Activated T-helper 2 cell treated with anti-CD3 and anti-CD28 coated beads, Interferon-gamma antibody, Interleukin-2, Interleukin-4, amounts not matched to agents 10 μg/mL and 5 μg/mL and 100 μg/mL, durations not matched to agents 14 hours and 24 hours and 36 hours (primary cell): ENCODE data around the gene NCDN. TPM values are rescaled to one million over a fixed set of nuclear protein-coding genes. Genes with fewer than 3 reads are reported as not detected.

Source experiments
- DNase-seq: peaks from one replicate; pipeline ENCODE4 v3.0.0; 2021; ENCODE audit warnings: low spot score
- H3K27ac Mint-ChIP-seq: one replicate; pipeline ENCODE4 v1.8.0; 2021; ENCODE audit warnings: mixed read lengths
- H3K27me3 Mint-ChIP-seq: one replicate; pipeline ENCODE4 v1.8.0; 2021; ENCODE audit warnings: low read depth, mixed read lengths
- H3K36me3 Mint-ChIP-seq: one replicate; pipeline ENCODE4 v1.8.0; 2021; ENCODE audit warnings: low read depth, mixed read lengths
- H3K4me1 Mint-ChIP-seq: one replicate; pipeline ENCODE4 v1.8.0; 2021; ENCODE audit warnings: low read depth, mixed read lengths
- H3K4me3 Mint-ChIP-seq: one replicate; pipeline ENCODE4 v1.8.0; 2021; ENCODE audit warnings: low read depth, mild to moderate bottlenecking, moderate library complexity, mixed read lengths
- H3K9me3 Mint-ChIP-seq: one replicate; pipeline ENCODE4 v1.8.0; 2021; ENCODE audit warnings: mixed read lengths
- intact Hi-C: fragments of 100-400 bp; cut with micrococcal nuclease; formaldehyde crosslinking; loops from one replicate; pipeline ENCODE4 v1.15.1; 2023
- total RNA-seq: library from RNA; stranded (reverse); gene quantifications from 2 replicates; pipeline ENCODE4 v1.2.3, GENCODE V29; 2022

NCDN gene, protein sequence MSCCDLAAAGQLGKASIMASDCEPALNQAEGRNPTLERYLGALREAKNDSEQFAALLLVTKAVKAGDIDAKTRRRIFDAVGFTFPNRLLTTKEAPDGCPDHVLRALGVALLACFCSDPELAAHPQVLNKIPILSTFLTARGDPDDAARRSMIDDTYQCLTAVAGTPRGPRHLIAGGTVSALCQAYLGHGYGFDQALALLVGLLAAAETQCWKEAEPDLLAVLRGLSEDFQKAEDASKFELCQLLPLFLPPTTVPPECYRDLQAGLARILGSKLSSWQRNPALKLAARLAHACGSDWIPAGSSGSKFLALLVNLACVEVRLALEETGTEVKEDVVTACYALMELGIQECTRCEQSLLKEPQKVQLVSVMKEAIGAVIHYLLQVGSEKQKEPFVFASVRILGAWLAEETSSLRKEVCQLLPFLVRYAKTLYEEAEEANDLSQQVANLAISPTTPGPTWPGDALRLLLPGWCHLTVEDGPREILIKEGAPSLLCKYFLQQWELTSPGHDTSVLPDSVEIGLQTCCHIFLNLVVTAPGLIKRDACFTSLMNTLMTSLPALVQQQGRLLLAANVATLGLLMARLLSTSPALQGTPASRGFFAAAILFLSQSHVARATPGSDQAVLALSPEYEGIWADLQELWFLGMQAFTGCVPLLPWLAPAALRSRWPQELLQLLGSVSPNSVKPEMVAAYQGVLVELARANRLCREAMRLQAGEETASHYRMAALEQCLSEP
- 31.8 and 32.6 TPM in 2 replicates for total RNA-seq

GRCh38 chr1:35557611-35558373, at the start of gene NCDN:
NCDN (plus strand) TSS chr1:35557799; CDS start chr1:35558191, 392 bp downstream.
- Mint-ChIP-seq H3K36me3 (peaks cover 22% of the 10 kb centered on the region), H3K27ac (peak within 1 kb of the TSS; percentile 96), H3K4me3 (peak within 1 kb of the TSS; percentile 96), H3K4me1 (peaks cover 40% of the 10 kb centered on the region), H3K27me3 (no peaks in the 10 kb centered on the region), H3K9me3 (no peaks in the 10 kb centered on the region)
- peak; percentile 95 for DNase-seq
- intact Hi-C loops, result loop anchor here (1.0 to 2.0 kb wide), 3 partner anchors 19 to 365 kb away; partner anchors contain the start of gene SFPQ

GRCh38 chr1:35507947-35508346, 49.7 kb upstream of the NCDN start:
- intact Hi-C loops, result loop anchor here (2.0 to 10.0 kb wide), 2 partner anchors 57 to 437 kb away; no protein-coding TSS in a partner anchor
- Mint-ChIP-seq H3K36me3 (peaks cover 44% of the 10 kb centered on the region), H3K4me3 (peak overlapping the region; percentile 19), H3K27me3 (no peaks in the 10 kb centered on the region), H3K27ac (no peak overlapping the region), H3K9me3 (no peaks in the 10 kb centered on the region), H3K4me1 (peaks cover 63% of the 10 kb centered on the region)
- DNase-seq, result no peak

GRCh38 chr1:35509558-35509957, 48.0 kb upstream of the NCDN start:
- Mint-ChIP-seq H3K9me3 (peaks cover 5% of the 10 kb centered on the region), H3K27ac (no peak overlapping the region), H3K4me3 (no peak overlapping the region), H3K27me3 (no peaks in the 10 kb centered on the region), H3K4me1 (peaks cover 54% of the 10 kb centered on the region), H3K36me3 (peaks cover 44% of the 10 kb centered on the region)
- intact Hi-C loops, result loop anchor here (10.0 kb wide), 1 partner anchor 435 kb away; no protein-coding TSS in a partner anchor
- DNase-seq, result no peak

DNA sequence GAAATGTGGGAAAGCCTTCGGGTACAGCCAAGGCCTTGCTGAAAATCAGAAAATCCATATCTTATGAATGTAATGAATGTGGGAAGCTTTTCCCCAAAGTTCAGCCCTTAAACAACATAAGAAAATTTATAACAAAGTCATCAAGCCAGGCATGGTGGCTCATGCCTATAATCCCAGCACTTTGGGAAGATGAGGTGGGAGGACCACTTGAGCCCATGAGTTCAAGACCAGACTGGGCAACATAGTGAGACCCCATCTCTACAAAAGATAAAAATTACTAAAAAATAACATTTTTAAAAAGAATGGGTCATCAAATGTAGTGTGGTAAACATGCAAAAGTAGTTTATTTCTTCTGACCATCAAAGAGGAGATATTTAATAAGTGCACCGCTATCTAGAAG, 46.3 kb upstream of the NCDN start:
- H3K27ac Mint-ChIP-seq, result no peak overlapping the region
- intact Hi-C loops, result no loop called here
- H3K4me3 Mint-ChIP-seq, result no peak overlapping the region
- H3K9me3 Mint-ChIP-seq, result peaks cover 21% of the 10 kb centered on the region
- no peak for DNase-seq
- peaks cover 38% of the 10 kb centered on the region for H3K4me1 Mint-ChIP-seq
- peaks cover 43% of the 10 kb centered on the region for H3K36me3 Mint-ChIP-seq
- H3K27me3 Mint-ChIP-seq, result no peaks in the 10 kb centered on the region

DNA sequence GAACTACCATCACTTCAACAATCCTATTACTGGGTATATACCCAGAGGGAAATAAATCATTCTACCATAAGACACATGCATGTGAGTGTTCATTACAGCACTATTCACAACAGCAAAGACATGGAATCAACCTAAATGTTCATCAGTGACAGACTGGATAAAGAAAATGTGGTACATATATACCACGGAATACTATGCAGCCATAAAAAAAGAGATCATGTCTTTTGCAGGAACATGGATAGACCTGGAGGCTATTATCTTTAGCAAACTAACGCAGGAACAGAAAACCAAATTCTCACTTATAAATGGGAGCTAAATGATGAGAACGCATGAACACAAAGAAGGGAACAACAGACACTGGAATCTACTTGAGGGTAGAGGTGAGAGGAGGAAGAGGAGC, 39.4 kb upstream of the NCDN start:
- intact Hi-C loops, result no loop called here
- Mint-ChIP-seq H3K27me3 (no peaks in the 10 kb centered on the region), H3K9me3 (peaks cover 45% of the 10 kb centered on the region), H3K4me1 (peaks cover 3% of the 10 kb centered on the region), H3K4me3 (no peak overlapping the region), H3K36me3 (peaks cover 52% of the 10 kb centered on the region), H3K27ac (no peak overlapping the region)
- DNase-seq, result no peak

DNA sequence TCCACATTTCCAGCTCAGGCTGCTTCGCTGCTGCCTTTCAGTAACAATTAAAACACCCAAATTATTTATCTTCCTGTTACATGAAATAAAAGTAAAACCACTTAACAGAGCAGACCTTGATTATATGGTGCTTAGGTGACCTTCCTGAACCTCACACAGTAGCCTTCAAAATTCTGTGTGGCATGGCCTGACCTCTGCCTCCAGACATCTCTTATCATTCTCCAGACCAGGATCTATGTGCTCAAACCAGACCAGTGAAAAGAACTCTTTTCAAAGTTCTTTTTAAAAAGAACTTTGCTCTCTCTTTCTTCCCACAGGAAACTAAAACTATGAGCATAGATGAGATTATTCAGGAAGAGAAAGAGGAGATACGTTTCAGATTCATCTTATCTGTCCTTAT, 38.2 kb upstream of the NCDN start:
- no peak overlapping the region for H3K27ac Mint-ChIP-seq
- DNase-seq, result no peak
- peaks cover 57% of the 10 kb centered on the region for H3K36me3 Mint-ChIP-seq
- H3K27me3 Mint-ChIP-seq, result no peaks in the 10 kb centered on the region
- H3K4me1 Mint-ChIP-seq, result peaks cover 5% of the 10 kb centered on the region
- intact Hi-C loops, result no loop called here
- no peak overlapping the region for H3K4me3 Mint-ChIP-seq
- H3K9me3 Mint-ChIP-seq, result peaks cover 49% of the 10 kb centered on the region

DNA sequence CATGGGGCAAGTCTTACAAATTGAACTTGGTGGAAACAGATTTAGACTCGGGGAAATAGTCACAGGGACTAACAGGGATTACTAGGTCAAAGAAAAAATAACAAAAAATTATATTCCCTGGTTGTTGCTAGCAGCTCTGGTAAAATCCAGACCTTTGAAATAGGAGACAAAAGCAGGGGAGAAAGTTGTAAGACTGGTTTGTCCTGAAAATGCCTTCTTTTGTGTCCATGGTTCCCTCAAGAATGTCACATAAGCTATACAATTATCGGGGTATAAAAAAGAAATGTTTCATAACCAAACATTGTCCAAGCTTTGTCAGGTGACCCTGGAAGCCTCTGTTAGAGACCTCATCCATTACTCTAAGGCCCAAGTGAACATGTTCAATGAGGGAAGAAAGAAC, 33.5 kb upstream of the NCDN start:
- Mint-ChIP-seq H3K27me3 (no peaks in the 10 kb centered on the region), H3K4me1 (peaks cover 2% of the 10 kb centered on the region), H3K27ac (no peak overlapping the region), H3K36me3 (peaks cover 55% of the 10 kb centered on the region), H3K4me3 (no peak overlapping the region), H3K9me3 (peaks cover 48% of the 10 kb centered on the region)
- intact Hi-C loops, result no loop called here
- no peak for DNase-seq

- H3K27ac Mint-ChIP-seq, result no peak overlapping the region
- no peak for DNase-seq
- H3K27me3 Mint-ChIP-seq, result no peaks in the 10 kb centered on the region
- H3K9me3 Mint-ChIP-seq, result peaks cover 57% of the 10 kb centered on the region
- intact Hi-C loops, result no loop called here
- H3K4me3 Mint-ChIP-seq, result no peak overlapping the region
- H3K36me3 Mint-ChIP-seq, result peaks cover 80% of the 10 kb centered on the region
- H3K4me1 Mint-ChIP-seq, result peaks cover 6% of the 10 kb centered on the region
These were observed 27.4 kb upstream of the NCDN start for GRCh38 chr1:35530168-35530567.

GRCh38 chr1:35530946-35531345, 26.7 kb upstream of the NCDN start:
- Mint-ChIP-seq H3K9me3 (peaks cover 50% of the 10 kb centered on the region), H3K36me3 (peaks cover 77% of the 10 kb centered on the region), H3K4me3 (no peak overlapping the region), H3K27ac (no peak overlapping the region), H3K27me3 (no peaks in the 10 kb centered on the region), H3K4me1 (peaks cover 8% of the 10 kb centered on the region)
- DNase-seq, result no peak
- intact Hi-C loops, result no loop called here

DNA sequence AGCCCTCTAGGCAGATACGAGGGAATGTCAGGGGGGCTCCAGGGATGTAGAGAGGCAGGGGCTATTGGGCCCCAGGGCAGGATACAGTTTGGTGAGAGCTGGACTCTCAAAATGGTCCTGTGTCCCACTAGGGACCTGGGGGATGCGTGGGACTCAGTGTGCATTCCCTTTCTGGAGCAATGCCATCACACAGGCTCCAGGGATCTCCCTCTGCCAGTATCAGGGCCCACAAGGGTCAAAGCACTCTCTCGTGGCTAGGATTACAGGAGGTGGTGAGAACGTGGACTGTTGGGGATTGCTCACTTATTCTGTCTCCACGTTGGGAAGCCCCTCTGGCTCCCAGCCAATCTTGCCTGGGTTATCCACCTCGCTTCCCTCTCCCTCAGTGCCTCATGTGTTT, 26.2 kb upstream of the NCDN start:
- Mint-ChIP-seq H3K4me1 (peaks cover 9% of the 10 kb centered on the region), H3K9me3 (peaks cover 49% of the 10 kb centered on the region), H3K27me3 (no peaks in the 10 kb centered on the region), H3K4me3 (no peak overlapping the region), H3K36me3 (peaks cover 80% of the 10 kb centered on the region), H3K27ac (no peak overlapping the region)
- no peak for DNase-seq
- intact Hi-C loops, result no loop called here

GRCh38 chr1:35532497-35533223, 24.9 kb upstream of the NCDN start:
- H3K27me3 Mint-ChIP-seq, result no peaks in the 10 kb centered on the region
- intact Hi-C loops, result no loop called here
- H3K9me3 Mint-ChIP-seq, result peaks cover 38% of the 10 kb centered on the region
- no peak overlapping the region for H3K27ac Mint-ChIP-seq
- peaks cover 19% of the 10 kb centered on the region for H3K4me1 Mint-ChIP-seq
- no peak for DNase-seq
- no peak overlapping the region for H3K4me3 Mint-ChIP-seq
- H3K36me3 Mint-ChIP-seq, result peaks cover 73% of the 10 kb centered on the region

DNA sequence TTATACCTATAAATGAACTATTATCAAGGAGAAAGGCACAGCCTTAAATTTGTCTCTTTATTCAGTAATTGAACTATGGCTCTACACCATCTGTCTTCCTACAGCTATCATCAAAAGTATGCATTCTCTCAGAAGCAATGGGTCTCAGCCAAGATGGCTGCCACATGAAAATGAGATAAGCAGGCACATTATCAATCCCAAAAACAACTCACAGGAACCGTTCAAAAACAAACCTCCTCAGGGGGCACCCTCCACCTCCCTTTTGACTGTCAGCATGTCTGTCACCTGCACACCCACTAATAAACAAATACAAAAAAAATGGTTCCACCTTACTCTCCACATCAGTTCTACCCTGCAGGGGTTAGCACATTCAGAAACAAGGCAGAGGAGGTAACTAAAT, 24.0 kb upstream of the NCDN start:
- no peak for DNase-seq
- Mint-ChIP-seq H3K4me3 (no peak overlapping the region), H3K27me3 (no peaks in the 10 kb centered on the region), H3K4me1 (peaks cover 23% of the 10 kb centered on the region), H3K27ac (no peak overlapping the region), H3K9me3 (peaks cover 30% of the 10 kb centered on the region), H3K36me3 (peaks cover 65% of the 10 kb centered on the region)
- intact Hi-C loops, result no loop called here
